Choroid plexus epithelial cell (primary cell): ENCODE results near the gene EFHB.
A peak's percentile ranks its signal among the peaks of the same experiment; 100 is the strongest.
"Not testable (repeated sequence)": the region's sequence is repeated elsewhere in the genome, so short reads cannot be mapped to it uniquely, and the experiment has no call there.

ENCODE experiments used
- DNase-seq: peaks from one replicate; pipeline ENCODE4 v3.0.0-alpha.2; 2010; ENCODE audit warnings: low read depth
- H3K4me3 ChIP-seq: 2 replicates; pipeline ENCODE4 v1.5.1; 2011; ENCODE audit warnings: low read depth, mild to moderate bottlenecking, control low read depth, low read length, moderate library complexity
- TF ChIP-seq, protein P1 (sequence below): conservative IDR thresholded peaks from 2 replicates; pipeline ENCODE4 v1.5.1; 2011; ENCODE audit warnings: low read depth, mild to moderate bottlenecking, control low read depth, inconsistent platforms, low read length, moderate library complexity

EFHB gene

DNA sequence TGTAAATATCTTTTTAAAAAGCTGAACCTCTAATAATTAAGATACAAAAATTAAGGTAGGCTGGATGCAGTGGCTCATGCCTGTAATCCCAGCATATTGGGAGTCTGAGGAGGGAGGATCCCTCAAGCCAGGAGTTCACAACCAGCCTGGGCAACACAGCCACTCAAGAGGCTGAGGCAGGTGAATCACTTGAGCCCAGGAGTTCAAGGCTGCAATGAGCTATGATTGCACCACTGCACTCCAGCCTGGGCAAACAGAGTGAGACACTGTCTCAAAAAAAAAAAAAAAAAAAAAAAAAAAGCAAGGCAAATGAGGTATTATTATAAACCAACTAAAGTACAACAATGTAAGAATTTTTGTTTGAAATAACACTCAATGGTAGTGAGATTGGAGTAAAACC, 47.6 kb downstream of the EFHB start:
- no peak overlapping the region for H3K4me3 ChIP-seq
- TF ChIP-seq, protein P1, sequence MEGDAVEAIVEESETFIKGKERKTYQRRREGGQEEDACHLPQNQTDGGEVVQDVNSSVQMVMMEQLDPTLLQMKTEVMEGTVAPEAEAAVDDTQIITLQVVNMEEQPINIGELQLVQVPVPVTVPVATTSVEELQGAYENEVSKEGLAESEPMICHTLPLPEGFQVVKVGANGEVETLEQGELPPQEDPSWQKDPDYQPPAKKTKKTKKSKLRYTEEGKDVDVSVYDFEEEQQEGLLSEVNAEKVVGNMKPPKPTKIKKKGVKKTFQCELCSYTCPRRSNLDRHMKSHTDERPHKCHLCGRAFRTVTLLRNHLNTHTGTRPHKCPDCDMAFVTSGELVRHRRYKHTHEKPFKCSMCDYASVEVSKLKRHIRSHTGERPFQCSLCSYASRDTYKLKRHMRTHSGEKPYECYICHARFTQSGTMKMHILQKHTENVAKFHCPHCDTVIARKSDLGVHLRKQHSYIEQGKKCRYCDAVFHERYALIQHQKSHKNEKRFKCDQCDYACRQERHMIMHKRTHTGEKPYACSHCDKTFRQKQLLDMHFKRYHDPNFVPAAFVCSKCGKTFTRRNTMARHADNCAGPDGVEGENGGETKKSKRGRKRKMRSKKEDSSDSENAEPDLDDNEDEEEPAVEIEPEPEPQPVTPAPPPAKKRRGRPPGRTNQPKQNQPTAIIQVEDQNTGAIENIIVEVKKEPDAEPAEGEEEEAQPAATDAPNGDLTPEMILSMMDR = no peak
- no peak for DNase-seq

DNA sequence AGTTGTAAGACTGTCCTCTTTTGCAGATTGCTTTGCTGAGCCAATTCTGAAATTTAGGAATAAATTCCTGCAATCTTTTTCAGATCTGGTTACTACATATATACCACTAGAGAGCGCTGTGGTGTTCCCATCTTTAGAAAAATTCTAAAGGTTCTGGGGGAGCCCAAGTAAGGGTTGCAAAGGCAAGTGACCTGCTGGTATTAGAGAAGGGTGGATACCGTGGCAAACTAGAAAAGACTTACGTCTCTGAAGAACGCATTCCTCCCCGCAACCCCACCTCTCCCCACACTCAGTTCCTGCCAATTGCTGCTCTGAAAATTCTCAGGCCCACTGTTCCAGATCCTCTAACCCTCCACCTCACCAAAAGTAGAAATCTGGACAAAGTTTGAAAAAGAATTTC, 48.5 kb downstream of the EFHB start:
- peak; percentile 66 for DNase-seq
- no peak overlapping the region for H3K4me3 ChIP-seq
- TF ChIP-seq, protein P1 = peak; percentile 67

GRCh38 chr3:19881852-19882251, 52.2 kb downstream of the EFHB start:
- TF ChIP-seq, protein P1 = no peak
- no peak overlapping the region for H3K4me3 ChIP-seq
- no peak for DNase-seq

DNA sequence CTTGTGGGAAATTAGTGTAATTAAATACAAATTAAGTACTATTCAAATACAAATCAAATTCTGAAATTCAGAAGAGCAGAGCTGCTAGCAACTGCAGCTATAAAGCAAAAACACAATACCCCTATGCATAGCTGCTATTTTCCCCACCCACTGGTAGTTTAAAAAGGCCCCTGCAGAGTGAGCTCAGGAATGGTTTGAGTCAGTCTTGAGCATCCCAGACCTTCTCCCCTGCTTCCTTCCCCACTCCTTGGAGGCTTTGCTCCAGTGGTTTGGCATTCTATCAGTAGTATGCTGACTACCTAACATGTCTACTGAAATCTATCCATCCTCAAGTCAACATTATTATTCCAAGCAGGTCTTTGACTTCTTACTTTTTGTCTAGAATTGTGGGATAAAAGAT, 53.0 kb downstream of the EFHB start:
- no peak overlapping the region for H3K4me3 ChIP-seq
- TF ChIP-seq, protein P1 = no peak
- DNase-seq = no peak

GRCh38 chr3:19877656-19878055, 56.4 kb downstream of the EFHB start:
- no peak overlapping the region for H3K4me3 ChIP-seq
- TF ChIP-seq, protein P1 = no peak
- no peak for DNase-seq

- no peak overlapping the region for H3K4me3 ChIP-seq
- peak; percentile 81 for DNase-seq
- TF ChIP-seq, protein P1 = peak; percentile 81
These were observed 67.2 kb downstream of the EFHB start for GRCh38 chr3:19866751-19867347.

GRCh38 chr3:19855318-19855717, 78.7 kb downstream of the EFHB start:
- DNase-seq, H3K4me3 ChIP-seq: not testable (repeated sequence)

GRCh38 chr3:19846609-19847008, 87.4 kb downstream of the EFHB start:
- H3K4me3 ChIP-seq, DNase-seq: not testable (repeated sequence)
